K562 (cell line): ENCODE measurements around the gene NHS.

Source experiments
- CTCF ChIP-seq, 3 experiments: IDR thresholded peaks in 2 of 3; conservative IDR thresholded peaks in 1 of 3; 2 replicates each; pipeline ENCODE4 v1.5.1; 2011 to 2012; ENCODE audit warnings: low read length in 3 of 3, mild to moderate bottlenecking in 3 of 3, control low read depth in 2 of 3, improper control_type of control experiment in 1 of 3, inconsistent platforms in 1 of 3, low read depth in 1 of 3, mixed read lengths in 1 of 3, moderate library complexity in 1 of 3; ENCODE audit not compliant: insufficient read depth in 2 of 3
- EZH2 ChIP-seq: IDR thresholded peaks from 2 replicates; pipeline ENCODE4 v1.6.1; 2012; ENCODE audit warnings: low read depth, mild to moderate bottlenecking, inconsistent platforms, low read length, borderline replicate concordance
- NBN ChIP-seq: fragments of 450-650 bp; IDR thresholded peaks from 2 replicates; pipeline ENCODE4 v1.6.1; 2016; ENCODE audit warnings: low read depth, mild to moderate bottlenecking
- POLR2AphosphoS5 ChIP-seq: IDR thresholded peaks from 2 replicates; pipeline ENCODE4 v1.6.1; 2011; ENCODE audit warnings: mild to moderate bottlenecking, low read depth, low read length, moderate library complexity; ENCODE audit not compliant: control insufficient read depth, insufficient read depth
- ZNF24 ChIP-seq: fragments of 450-650 bp; IDR thresholded peaks from 2 replicates; pipeline ENCODE4 v1.6.1; 2016
- ZNF408 ChIP-seq: fragments of 250-450 bp; sonication (Bioruptor Pico); IDR thresholded peaks from 2 replicates; pipeline ENCODE4 v1.4.0; 2020; ENCODE audit warnings: low read depth, mild to moderate bottlenecking, moderate library complexity
- ZNF766 ChIP-seq: fragments of 200-800 bp; sonication (Bioruptor generic); conservative IDR thresholded peaks from 2 replicates; pipeline ENCODE4 v1.6.1; 2016; ENCODE audit warnings: missing genetic modification characterization, missing compliant biosample characterization
- TF ChIP-seq, protein P1 (sequence below): sonication (generic); formaldehyde crosslinking; IDR thresholded peaks from 2 replicates; pipeline ENCODE4 v1.8.1; 2023; ENCODE audit warnings: mild to moderate bottlenecking, missing genetic modification reagents

DNA sequence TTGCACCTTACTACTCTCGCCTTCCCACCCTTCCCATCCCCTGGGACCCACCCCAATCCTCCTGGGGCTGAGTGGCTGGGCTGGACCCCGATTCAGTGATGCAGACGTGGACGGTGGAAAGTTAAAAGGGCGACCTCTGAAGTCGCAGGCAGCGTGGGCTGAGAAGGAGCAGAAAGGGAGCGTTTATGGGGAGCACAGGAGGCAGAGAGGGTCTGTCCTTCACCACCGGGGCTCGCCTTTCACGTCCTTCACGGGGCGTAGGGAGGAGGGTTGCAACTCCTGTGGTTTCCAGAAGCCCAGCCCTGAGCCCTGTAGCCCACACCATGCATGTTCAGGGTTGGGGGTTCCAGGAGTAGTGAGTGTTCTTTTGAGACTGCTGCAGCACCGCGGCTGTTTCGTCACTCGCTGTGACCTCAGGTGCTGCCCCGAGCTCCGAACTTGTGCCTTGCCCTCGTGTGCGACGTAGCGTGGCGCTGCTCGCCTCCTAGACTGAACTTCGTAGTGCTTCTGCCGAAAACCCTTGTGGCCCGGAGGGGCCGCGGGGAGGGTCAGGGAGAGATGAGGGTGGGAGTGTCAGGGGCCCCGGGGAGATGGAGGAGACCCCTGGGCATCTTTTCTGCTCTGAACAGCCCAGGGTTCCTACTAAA is 1.6 kb downstream of the NHS start:
- TF ChIP-seq CTCF (IDR thresholded peaks at IDR 0.05 in 2 of 3, conservative IDR thresholded peaks at IDR 0.05 in 1 of 3; ENCODE audit: insufficient read depth in 2 of 3, low read depth in 1 of 3, low read length in 3 of 3) (no peak), ZNF24 (no peak), POLR2AphosphoS5 (no peak), EZH2 (no peak), ZNF408 (no peak), ZNF766 (CRISPR knock-in tag) (no peak), NBN (no peak)
- TF ChIP-seq, protein P1, sequence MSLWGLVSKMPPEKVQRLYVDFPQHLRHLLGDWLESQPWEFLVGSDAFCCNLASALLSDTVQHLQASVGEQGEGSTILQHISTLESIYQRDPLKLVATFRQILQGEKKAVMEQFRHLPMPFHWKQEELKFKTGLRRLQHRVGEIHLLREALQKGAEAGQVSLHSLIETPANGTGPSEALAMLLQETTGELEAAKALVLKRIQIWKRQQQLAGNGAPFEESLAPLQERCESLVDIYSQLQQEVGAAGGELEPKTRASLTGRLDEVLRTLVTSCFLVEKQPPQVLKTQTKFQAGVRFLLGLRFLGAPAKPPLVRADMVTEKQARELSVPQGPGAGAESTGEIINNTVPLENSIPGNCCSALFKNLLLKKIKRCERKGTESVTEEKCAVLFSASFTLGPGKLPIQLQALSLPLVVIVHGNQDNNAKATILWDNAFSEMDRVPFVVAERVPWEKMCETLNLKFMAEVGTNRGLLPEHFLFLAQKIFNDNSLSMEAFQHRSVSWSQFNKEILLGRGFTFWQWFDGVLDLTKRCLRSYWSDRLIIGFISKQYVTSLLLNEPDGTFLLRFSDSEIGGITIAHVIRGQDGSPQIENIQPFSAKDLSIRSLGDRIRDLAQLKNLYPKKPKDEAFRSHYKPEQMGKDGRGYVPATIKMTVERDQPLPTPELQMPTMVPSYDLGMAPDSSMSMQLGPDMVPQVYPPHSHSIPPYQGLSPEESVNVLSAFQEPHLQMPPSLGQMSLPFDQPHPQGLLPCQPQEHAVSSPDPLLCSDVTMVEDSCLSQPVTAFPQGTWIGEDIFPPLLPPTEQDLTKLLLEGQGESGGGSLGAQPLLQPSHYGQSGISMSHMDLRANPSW: no peak
